IMR-90 (cell line): ENCODE measurements around the gene PIAS1. TPM values are rescaled to one million over a fixed set of nuclear protein-coding genes. Genes with fewer than 3 reads are reported as not detected.
A peak's percentile ranks its signal among the peaks of the same experiment; 100 is the strongest.

ENCODE experiments used
- ATAC-seq: fragments of 200-7000 bp; cut with Tn5 transposase; 2 replicates; pipeline ENCODE4 v1.9.1; 2020; ENCODE audit warnings: low read depth, mild to moderate bottlenecking, moderate library complexity
- BruUV-seq: library from RNA; stranded (reverse); fragments of 400-500 nt; replicated peaks from 2 replicates; lab custom pipeline; 2021; lab: Mats Ljungman, UMichigan
- CTCF ChIA-PET: fragments of 300-600 bp; formaldehyde crosslinking; extraction: SDS; loops from one replicate; lab custom pipeline; 2021; ENCODE audit warnings: antibody characterized with exemption; lab: Yijun Ruan, JAX
- POLR2A ChIA-PET: fragments of 300-600 bp; sonication (Branson Sonifier 250); formaldehyde crosslinking; loops from one replicate; lab custom pipeline; 2022; ENCODE audit warnings: antibody characterized with exemption; ENCODE audit not compliant: unreplicated experiment; lab: Charles Lee
- DNase-seq: peaks from one replicate; pipeline ENCODE4 v3.0.0; 2013
- H2AFZ ChIP-seq: replicated peaks from 2 replicates; pipeline ENCODE3; 2013; ENCODE audit warnings: low read length, mild to moderate bottlenecking; ENCODE audit not compliant: poor library complexity
- H2AK5ac ChIP-seq: 2 replicates; pipeline ENCODE4 v1.6.1; 2013; ENCODE audit warnings: low read depth, low read length, inconsistent platforms
- H2AK9ac ChIP-seq: replicated peaks from 2 replicates; pipeline ENCODE3; 2013; ENCODE audit warnings: mild to moderate bottlenecking, low read depth, low read length, moderate library complexity; ENCODE audit not compliant: poor library complexity
- H2BK120ac ChIP-seq: 2 replicates; pipeline ENCODE4 v1.6.1; 2013; ENCODE audit warnings: low read depth, low read length, inconsistent platforms
- H2BK15ac ChIP-seq: 3 replicates; pipeline ENCODE4 v1.6.1; 2013; ENCODE audit warnings: low read depth, low read length, inconsistent platforms
- H2BK20ac ChIP-seq: 2 replicates; pipeline ENCODE4 v1.6.1; 2013; ENCODE audit warnings: low read depth, mild to moderate bottlenecking, inconsistent platforms, low read length, moderate library complexity
- H2BK5ac ChIP-seq: 2 replicates; pipeline ENCODE4 v1.6.1; 2013; ENCODE audit warnings: mild to moderate bottlenecking, low read depth, low read length, inconsistent platforms; ENCODE audit not compliant: poor library complexity, severe bottlenecking
- H3K14ac ChIP-seq: replicated peaks from 2 replicates; pipeline ENCODE4 v1.6.1; 2013; ENCODE audit warnings: low read depth, low read length, inconsistent platforms
- H3K18ac ChIP-seq: 2 replicates; pipeline ENCODE4 v1.6.1; 2013; ENCODE audit warnings: low read depth, low read length, control low read depth
- H3K23ac ChIP-seq: 2 replicates; pipeline ENCODE4 v1.6.1; 2013; ENCODE audit warnings: low read depth, low read length, inconsistent platforms
- H3K27ac ChIP-seq: 2 replicates; pipeline ENCODE4 v1.5.1; 2013; ENCODE audit warnings: mild to moderate bottlenecking, control low read depth, low read length; ENCODE audit not compliant: insufficient read depth
- H3K27me3 ChIP-seq: 2 replicates; pipeline ENCODE4 v1.6.1; 2013; ENCODE audit warnings: low read length; ENCODE audit not compliant: control insufficient read depth, insufficient read depth
- H3K36me3 ChIP-seq: 2 replicates; pipeline ENCODE4 v1.6.1; 2013; ENCODE audit warnings: low read length, mixed read lengths; ENCODE audit not compliant: control insufficient read depth, insufficient read depth
- H3K4ac ChIP-seq: 2 replicates; pipeline ENCODE4 v1.6.1; 2013; ENCODE audit warnings: low read depth, low read length, inconsistent platforms
- H3K4me1 ChIP-seq: 2 replicates; pipeline ENCODE4 v1.6.1; 2013; ENCODE audit warnings: low read length, mixed read lengths; ENCODE audit not compliant: control insufficient read depth, insufficient read depth
- H3K4me2 ChIP-seq: 2 replicates; pipeline ENCODE4 v1.6.1; 2013; ENCODE audit warnings: low read depth, mild to moderate bottlenecking, control low read depth, low read length, moderate library complexity
- H3K4me3 ChIP-seq: 2 replicates; pipeline ENCODE4 v1.5.1; 2013; ENCODE audit warnings: low read depth, mild to moderate bottlenecking, control low read depth, low read length, moderate library complexity; ENCODE audit not compliant: insufficient read depth
- H3K56ac ChIP-seq: 2 replicates; pipeline ENCODE4 v1.6.1; 2013; ENCODE audit warnings: low read length, inconsistent platforms; ENCODE audit not compliant: insufficient read depth; ENCODE audit errors: extremely low read depth
- H3K79me1 ChIP-seq, 2 experiments: 2 replicates each; pipeline ENCODE4 v1.6.1; 2013; ENCODE audit warnings: low read length in 2 of 2, inconsistent platforms in 1 of 2, low read depth in 1 of 2
- H3K9ac ChIP-seq: 2 replicates; pipeline ENCODE4 v1.6.1; 2013; ENCODE audit warnings: low read depth, low read length, control low read depth
- H3K9me1 ChIP-seq: 2 replicates; pipeline ENCODE4 v1.6.1; 2013; ENCODE audit warnings: low read length, inconsistent platforms; ENCODE audit not compliant: insufficient read depth
- H3K9me3 ChIP-seq: 2 replicates; pipeline ENCODE4 v1.6.1; 2013; ENCODE audit warnings: low read length; ENCODE audit not compliant: control insufficient read depth, insufficient read depth
- H4K20me1 ChIP-seq: 2 replicates; pipeline ENCODE4 v1.6.1; 2013; ENCODE audit warnings: low read length, inconsistent platforms; ENCODE audit not compliant: insufficient read depth
- H4K5ac ChIP-seq: 2 replicates; pipeline ENCODE4 v1.6.1; 2013; ENCODE audit warnings: mild to moderate bottlenecking, low read depth, low read length, control low read depth
- H4K8ac ChIP-seq, 2 experiments: 2 replicates each; pipeline ENCODE4 v1.6.1; 2013; ENCODE audit warnings: low read depth in 2 of 2, low read length in 2 of 2, control low read depth in 1 of 2, inconsistent platforms in 1 of 2
- H4K91ac ChIP-seq: 2 replicates; pipeline ENCODE4 v1.6.1; 2013; ENCODE audit warnings: low read depth, low read length, inconsistent platforms; ENCODE audit not compliant: insufficient read depth
- FOS ChIP-seq: fragments of 150-350 bp; IDR thresholded peaks from 2 replicates; pipeline ENCODE4 v1.6.1; 2016; ENCODE audit warnings: low read depth, low read length
- MAFK ChIP-seq: IDR thresholded peaks from 2 replicates; pipeline ENCODE4 v1.6.1; 2012; ENCODE audit warnings: low read depth, low read length, improper control_type of control experiment
- WGBS, 2 experiments: methylation state at CpG; one replicate each; pipeline versions ENCODE4 v1.1.5 to v1.1.7; 2013; ENCODE audit warnings: missing lambda C conversion rate in 2 of 2; ENCODE audit not compliant: insufficient read length in 1 of 2; ENCODE audit errors: extremely low coverage in 2 of 2; 5-methylcytosine and 5-hydroxymethylcytosine counted together
- dilution Hi-C: fragments of 300-500 bp; cut with HindIII; formaldehyde crosslinking; loops from one replicate; pipeline ENCODE4 v1.14.3; 2018; ENCODE audit warnings: low sequenced_read_pairs; ENCODE audit not compliant: unreplicated experiment
- in situ Hi-C: fragments of 300-500 bp; cut with MboI; formaldehyde crosslinking; loops from 3 replicates; pipeline ENCODE4 v1.14.3; 2019; ENCODE audit warnings: low sequenced_read_pairs, inconsistent platforms, mixed read lengths
- intact Hi-C: fragments of 100-400 bp; cut with micrococcal nuclease; formaldehyde crosslinking; loops from 2 replicates; pipeline ENCODE4 v1.10.0; 2022
- polyA plus RNA-seq, 3 experiments: library from polyadenylated mRNA; depleted of rRNA; stranded (reverse); fragments of >200 nt; gene quantifications; 2 replicates each; pipeline ENCODE4 v1.2.3, GENCODE V29; 2012; ENCODE audit warnings: low replicate concordance in 1 of 3
- total RNA-seq: library from RNA; depleted of rRNA; stranded (reverse); fragments of >200 nt; gene quantifications from 2 replicates; pipeline ENCODE4 v1.2.3, GENCODE V29; 2012

Gene PIAS1
- total and polyA plus RNA-seq, 2 of the 4 experiments (the other 2 are of a cell fraction), result 20.0 to 63.6 TPM

- no peak overlapping the region for H2BK5ac ChIP-seq
- DNase-seq (no peak), ATAC-seq (no peak)
- H3K27ac ChIP-seq, result no peak overlapping the region
- no CpG with 5 or more reads among the region's 3 CpGs for WGBS, 2 experiments
- no peak for TF ChIP-seq FOS
- TF ChIP-seq MAFK, result 0 out of 2 replicates have a peak, but pooled peaks have one; percentile 19
- no peak overlapping the region for H3K4ac ChIP-seq
- no peak overlapping the region for H3K4me3 ChIP-seq
- ChIA-PET CTCF (interaction anchor here (0.7 kb wide), 1 partner anchor 112 kb away, joined by 3 read pairs; no protein-coding TSS in a partner anchor), POLR2A (interaction anchor here (0.6 kb wide), 2 partner anchors 69 to 196 kb away, joined by 3 to 4 read pairs; no protein-coding TSS in a partner anchor)
- H3K4me2 ChIP-seq, result no peak overlapping the region
- dilution Hi-C loops (no loop called here), in situ Hi-C loops (no loop called here), intact Hi-C loops (no loop called here)
- H4K91ac ChIP-seq, result no peak overlapping the region
- H3K4me1 ChIP-seq, result no peaks in the 10 kb centered on the region
- peaks cover 5% of the 10 kb centered on the region; the same call in 1 of the 2 replicates for H3K9me1 ChIP-seq
- H4K20me1 ChIP-seq, result peaks cover 74% of the 10 kb centered on the region
- no peak overlapping the region for H3K18ac ChIP-seq
- no peak overlapping the region for H3K23ac ChIP-seq
- no peak overlapping the region for H4K5ac ChIP-seq
- peaks cover 38 to 66% of the 10 kb centered on the region in 2 experiments for H3K79me1 ChIP-seq
- no peak overlapping the region for H2BK15ac ChIP-seq
- no peak overlapping the region for H3K14ac ChIP-seq
- H3K56ac ChIP-seq, result no peak overlapping the region
- H2BK20ac ChIP-seq, result no peak overlapping the region
- no peak overlapping the region for H4K8ac ChIP-seq
- no peak overlapping the region for H2AK5ac ChIP-seq
- no peak overlapping the region for H2AFZ ChIP-seq
- H3K9me3 ChIP-seq, result no peaks in the 10 kb centered on the region
- 0 out of 2 replicates have a peak, but pooled peaks cover 4% of the 10 kb centered on the region for H3K36me3 ChIP-seq
- no peaks in the 10 kb centered on the region for H3K27me3 ChIP-seq
- H2BK120ac ChIP-seq, result no peak overlapping the region
- H2AK9ac ChIP-seq, result no peak overlapping the region
- BruUV-seq, result no TSS peak
- no peak overlapping the region for H3K9ac ChIP-seq
These were observed 9.5 kb downstream of the PIAS1 start for GRCh38 chr15:68063606-68064005.
